Prostate gland (tissue), 2 donors: ENCODE measurements around the gene CTNNA3.

Experiments used
- CTCF ChIP-seq, 4 experiments: fragments of 200-600 bp in 2 of 4; fragments of 450-650 bp in 2 of 4; sonication (generic) in 2 of 4; IDR thresholded peaks; 1 replicate in 3 of 4; 2 replicates in 1 of 4; pipeline ENCODE4 v1.5.1; 2016 to 2019; ENCODE audit warnings: antibody characterized with exemption in 4 of 4, mild to moderate bottlenecking in 2 of 4, moderate library complexity in 2 of 4
- POLR2A ChIP-seq: fragments of 450-650 bp; IDR thresholded peaks from one replicate; pipeline ENCODE4 v1.6.1; 2016; ENCODE audit warnings: antibody characterized with exemption, mild to moderate bottlenecking

DNA sequence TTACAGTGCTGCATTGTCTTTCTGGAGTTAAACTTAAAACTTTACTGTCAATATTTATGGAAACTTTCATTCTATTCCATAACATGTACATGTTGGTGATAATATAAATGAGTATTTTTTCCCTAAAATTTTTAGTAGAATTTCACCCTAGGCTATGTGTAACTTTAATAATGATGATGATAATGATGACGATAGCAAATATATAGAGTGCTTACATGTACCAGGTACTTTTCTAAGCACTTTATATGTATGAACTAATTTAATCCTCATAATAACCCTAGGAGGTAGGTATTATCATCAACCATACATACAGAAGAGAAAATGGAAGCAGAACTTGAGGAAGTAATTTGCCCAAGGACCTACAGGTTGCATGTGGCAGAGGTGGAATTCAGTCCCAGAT, 684.5 kb downstream of the CTNNA3 start:
- TF ChIP-seq CTCF (IDR thresholded peaks at IDR 0.05) = no peak
- no peak for TF ChIP-seq POLR2A
